ENCODE data around the gene RASA3. TPM values are rescaled to one million over a fixed set of nuclear protein-coding genes. Genes with fewer than 3 reads are reported as not detected.

RASA3 gene
- total RNA-seq, 3 donors from 2014 or later: 7.9 to 19.0 (median 8.4) TPM

GRCh38 chr13:113963376-113963775 lies 169.0 kb downstream of the RASA3 start:
- Histone ChIP-seq H3K9me3 (peaks cover 4% of the 10 kb centered on the region), H3K4me1 (ENCODE audit: low read depth) (no peaks in the 10 kb centered on the region), H3K36me3 (ENCODE audit: low read depth) (no peaks in the 10 kb centered on the region), H3K4me3 (no peak overlapping the region)
- DNase-seq: peak in 2 of 3 donors; percentile 6 to 28
- ATAC-seq: no peak
- TF ChIP-seq CTCF (IDR thresholded peaks at IDR 0.05): no peak
- intact Hi-C loops (cut with DNase I, micrococcal nuclease): no loop called here

DNA sequence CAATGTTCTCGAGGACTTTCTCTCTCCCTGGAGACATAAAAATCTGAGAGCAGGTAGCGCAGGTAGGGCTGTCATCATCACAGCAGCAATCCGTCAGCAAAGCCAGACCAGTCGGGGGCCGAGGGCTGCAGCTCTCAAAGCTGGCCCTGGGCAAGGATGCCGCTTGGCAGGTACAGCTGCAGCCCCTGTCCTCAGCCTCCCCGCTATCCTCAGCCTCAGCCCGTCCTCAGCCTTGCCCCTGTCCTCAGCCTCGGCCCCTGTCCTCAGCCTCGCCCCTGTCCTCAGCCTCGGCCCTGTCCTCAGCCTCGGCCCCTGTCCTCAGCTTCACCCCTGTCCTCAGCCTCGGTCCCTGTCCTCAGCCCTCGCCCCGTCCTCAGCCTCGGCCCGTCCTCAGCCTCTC lies 169.4 kb downstream of the RASA3 start:
- Histone ChIP-seq H3K36me3 (ENCODE audit: low read depth) (no peaks in the 10 kb centered on the region), H3K4me1 (ENCODE audit: low read depth) (no peaks in the 10 kb centered on the region), H3K4me3 (no peak overlapping the region), H3K9me3 (peaks cover 4% of the 10 kb centered on the region)
- ATAC-seq (no peak), DNase-seq (peak in 2 of 3 donors; percentile 2 to 42)
- no peak for TF ChIP-seq CTCF (IDR thresholded peaks at IDR 0.05)
- intact Hi-C loops (cut with DNase I, micrococcal nuclease): no loop called here

DNA sequence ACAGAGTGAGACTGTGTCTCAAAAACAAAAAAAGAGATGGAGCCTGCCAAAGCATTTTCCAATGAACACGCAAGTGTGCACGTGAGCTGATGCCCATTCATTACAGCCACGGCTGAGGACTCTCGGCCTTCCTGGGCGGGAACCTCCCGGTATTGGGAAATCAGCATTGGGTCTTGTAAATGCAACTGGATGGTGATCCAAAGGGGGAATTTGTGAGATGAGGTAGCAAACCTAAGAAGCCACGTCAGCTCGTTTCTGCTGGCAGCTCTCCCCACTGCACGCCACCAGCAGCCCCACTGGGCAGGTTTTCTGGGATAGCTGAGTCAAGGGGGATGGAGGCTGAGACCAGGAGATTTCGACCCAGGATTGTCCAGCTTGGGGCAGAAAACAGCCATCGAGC lies 170.0 kb downstream of the RASA3 start:
- no peaks in the 10 kb centered on the region for H3K4me1 ChIP-seq (ENCODE audit: low read depth)
- DNase-seq: peak in 1 of 3 donors; percentile 3
- no peaks in the 10 kb centered on the region for H3K36me3 ChIP-seq (ENCODE audit: low read depth)
- H3K9me3 ChIP-seq: peaks cover 4% of the 10 kb centered on the region
- TF ChIP-seq CTCF (IDR thresholded peaks at IDR 0.05): no peak
- intact Hi-C loops (cut with DNase I, micrococcal nuclease): no loop called here
- no peak overlapping the region for H3K4me3 ChIP-seq
- no peak for ATAC-seq

GRCh38 chr13:113960276-113960948 lies 172.0 kb downstream of the RASA3 start:
- ATAC-seq (peak; percentile 66), DNase-seq (peak in 2 of 3 donors; percentile 10 to 43)
- intact Hi-C loops (cut with DNase I, micrococcal nuclease): no loop called here
- no peak overlapping the region for H3K4me3 ChIP-seq
- H3K36me3 ChIP-seq (ENCODE audit: low read depth): no peaks in the 10 kb centered on the region
- H3K9me3 ChIP-seq: peaks cover 4% of the 10 kb centered on the region
- H3K4me1 ChIP-seq (ENCODE audit: low read depth): no peaks in the 10 kb centered on the region
- TF ChIP-seq CTCF (IDR thresholded peaks at IDR 0.05): no peak

DNA sequence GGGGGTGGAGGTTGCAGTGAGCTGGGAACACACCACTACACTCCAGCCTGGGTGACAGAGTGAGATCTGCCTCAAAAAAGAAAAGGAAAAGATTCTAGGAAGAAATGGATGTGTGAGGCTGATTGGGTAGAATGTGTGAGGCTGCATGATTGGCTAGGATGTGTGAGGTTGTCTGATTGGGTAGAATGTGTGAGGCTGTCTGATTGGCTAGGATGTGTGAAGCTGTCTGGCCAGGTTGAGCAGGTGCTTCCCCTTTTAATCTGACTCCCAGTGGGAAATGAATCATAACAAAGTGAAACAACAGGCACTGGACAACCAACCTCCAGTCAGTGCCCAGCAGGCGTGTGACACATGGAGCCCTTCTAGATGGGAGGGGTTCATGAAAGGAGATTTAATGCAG lies 173.2 kb downstream of the RASA3 start:
- intact Hi-C loops (cut with DNase I, micrococcal nuclease): no loop called here
- Histone ChIP-seq H3K4me1 (ENCODE audit: low read depth) (no peaks in the 10 kb centered on the region), H3K9me3 (peaks cover 4% of the 10 kb centered on the region), H3K36me3 (ENCODE audit: low read depth) (no peaks in the 10 kb centered on the region), H3K4me3 (no peak overlapping the region)
- no peak for TF ChIP-seq CTCF (IDR thresholded peaks at IDR 0.05)
- ATAC-seq (peak; percentile 35), DNase-seq (peak in 1 of 3 donors; percentile 3)

All from mucosa of descending colon (tissue), 3 donors.